ENCODE results near the gene NUBPL. TPM values are rescaled to one million over a fixed set of nuclear protein-coding genes. Genes with fewer than 3 reads are reported as not detected.

Gene NUBPL
- total RNA-seq, 1 experiment from 2014 or later, result 5.7 TPM

DNA sequence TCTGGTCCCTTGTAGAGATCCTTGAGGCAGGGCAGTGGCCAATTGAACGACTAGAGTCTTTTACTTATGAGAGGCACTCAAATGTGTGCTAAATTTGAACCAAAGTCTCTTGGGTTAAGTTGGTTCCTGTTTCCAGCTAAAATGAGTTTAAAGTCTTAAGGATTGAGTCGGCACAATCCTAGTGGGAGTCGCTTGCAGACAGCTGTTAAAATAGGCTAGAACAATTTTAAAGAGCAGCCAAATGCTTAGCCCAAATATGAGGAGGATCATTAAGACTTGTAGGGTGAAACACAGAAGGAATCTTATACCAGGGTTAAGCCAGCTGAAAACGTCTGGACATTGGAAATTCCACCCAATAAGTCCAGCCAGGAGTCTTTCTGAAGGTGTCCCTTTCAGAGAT is 216.1 kb downstream of the NUBPL start:
- peaks cover 9% of the 10 kb centered on the region; the same call in 1 of the 2 replicates for H3K9me3 ChIP-seq (ENCODE audit: control insufficient read depth, insufficient read depth, low read depth, low read length)
- in situ Hi-C loops (cut with HindIII; ENCODE audit: low pct_unique_long_range_greater_than_20kb, low sequenced_read_pairs) (no loop called here), intact Hi-C loops (cut with micrococcal nuclease; ENCODE audit: unreplicated experiment) (no loop called here)
- BruUV-seq (replicated peaks), result no TSS peak
- CTCF ChIA-PET, result no interaction called here
- DNase-seq (ENCODE audit: low read depth, low spot score), result no peak
- H3K27ac ChIP-seq (ENCODE audit: low read length), result no peak overlapping the region
- no peak for TF ChIP-seq SIN3A (IDR thresholded peaks at IDR 0.05; ENCODE audit: borderline replicate concordance, insufficient read depth, low read depth, low read length)
- TF ChIP-seq TCF7L2 (IDR thresholded peaks at IDR 0.05; ENCODE audit: low read depth, low read length), result no peak
- no peak for TF ChIP-seq POLR2AphosphoS5 (IDR thresholded peaks at IDR 0.05; ENCODE audit: low read depth, low read length)
- TF ChIP-seq, protein P1, sequence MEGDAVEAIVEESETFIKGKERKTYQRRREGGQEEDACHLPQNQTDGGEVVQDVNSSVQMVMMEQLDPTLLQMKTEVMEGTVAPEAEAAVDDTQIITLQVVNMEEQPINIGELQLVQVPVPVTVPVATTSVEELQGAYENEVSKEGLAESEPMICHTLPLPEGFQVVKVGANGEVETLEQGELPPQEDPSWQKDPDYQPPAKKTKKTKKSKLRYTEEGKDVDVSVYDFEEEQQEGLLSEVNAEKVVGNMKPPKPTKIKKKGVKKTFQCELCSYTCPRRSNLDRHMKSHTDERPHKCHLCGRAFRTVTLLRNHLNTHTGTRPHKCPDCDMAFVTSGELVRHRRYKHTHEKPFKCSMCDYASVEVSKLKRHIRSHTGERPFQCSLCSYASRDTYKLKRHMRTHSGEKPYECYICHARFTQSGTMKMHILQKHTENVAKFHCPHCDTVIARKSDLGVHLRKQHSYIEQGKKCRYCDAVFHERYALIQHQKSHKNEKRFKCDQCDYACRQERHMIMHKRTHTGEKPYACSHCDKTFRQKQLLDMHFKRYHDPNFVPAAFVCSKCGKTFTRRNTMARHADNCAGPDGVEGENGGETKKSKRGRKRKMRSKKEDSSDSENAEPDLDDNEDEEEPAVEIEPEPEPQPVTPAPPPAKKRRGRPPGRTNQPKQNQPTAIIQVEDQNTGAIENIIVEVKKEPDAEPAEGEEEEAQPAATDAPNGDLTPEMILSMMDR (IDR thresholded peaks at IDR 0.05), result no peak
- TF ChIP-seq, protein P2, sequence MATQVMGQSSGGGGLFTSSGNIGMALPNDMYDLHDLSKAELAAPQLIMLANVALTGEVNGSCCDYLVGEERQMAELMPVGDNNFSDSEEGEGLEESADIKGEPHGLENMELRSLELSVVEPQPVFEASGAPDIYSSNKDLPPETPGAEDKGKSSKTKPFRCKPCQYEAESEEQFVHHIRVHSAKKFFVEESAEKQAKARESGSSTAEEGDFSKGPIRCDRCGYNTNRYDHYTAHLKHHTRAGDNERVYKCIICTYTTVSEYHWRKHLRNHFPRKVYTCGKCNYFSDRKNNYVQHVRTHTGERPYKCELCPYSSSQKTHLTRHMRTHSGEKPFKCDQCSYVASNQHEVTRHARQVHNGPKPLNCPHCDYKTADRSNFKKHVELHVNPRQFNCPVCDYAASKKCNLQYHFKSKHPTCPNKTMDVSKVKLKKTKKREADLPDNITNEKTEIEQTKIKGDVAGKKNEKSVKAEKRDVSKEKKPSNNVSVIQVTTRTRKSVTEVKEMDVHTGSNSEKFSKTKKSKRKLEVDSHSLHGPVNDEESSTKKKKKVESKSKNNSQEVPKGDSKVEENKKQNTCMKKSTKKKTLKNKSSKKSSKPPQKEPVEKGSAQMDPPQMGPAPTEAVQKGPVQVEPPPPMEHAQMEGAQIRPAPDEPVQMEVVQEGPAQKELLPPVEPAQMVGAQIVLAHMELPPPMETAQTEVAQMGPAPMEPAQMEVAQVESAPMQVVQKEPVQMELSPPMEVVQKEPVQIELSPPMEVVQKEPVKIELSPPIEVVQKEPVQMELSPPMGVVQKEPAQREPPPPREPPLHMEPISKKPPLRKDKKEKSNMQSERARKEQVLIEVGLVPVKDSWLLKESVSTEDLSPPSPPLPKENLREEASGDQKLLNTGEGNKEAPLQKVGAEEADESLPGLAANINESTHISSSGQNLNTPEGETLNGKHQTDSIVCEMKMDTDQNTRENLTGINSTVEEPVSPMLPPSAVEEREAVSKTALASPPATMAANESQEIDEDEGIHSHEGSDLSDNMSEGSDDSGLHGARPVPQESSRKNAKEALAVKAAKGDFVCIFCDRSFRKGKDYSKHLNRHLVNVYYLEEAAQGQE (IDR thresholded peaks at IDR 0.05; ENCODE audit: insufficient read depth in 1 of 2, low read depth in 2 of 2, low read length in 1 of 2), result no peak
- H3K4me1 ChIP-seq (ENCODE audit: control insufficient read depth, insufficient read depth, low read length), result no peaks in the 10 kb centered on the region
- H3K27me3 ChIP-seq (ENCODE audit: control insufficient read depth, insufficient read depth, low read length), result no peaks in the 10 kb centered on the region
- POLR2A ChIA-PET, result no interaction called here
- H3K36me3 ChIP-seq (ENCODE audit: control insufficient read depth, insufficient read depth, low read length), result no peaks in the 10 kb centered on the region
- no peak for ATAC-seq
- no peak overlapping the region for H3K4me3 ChIP-seq (ENCODE audit: low read depth in 2 of 2, low read length in 2 of 2)

DNA sequence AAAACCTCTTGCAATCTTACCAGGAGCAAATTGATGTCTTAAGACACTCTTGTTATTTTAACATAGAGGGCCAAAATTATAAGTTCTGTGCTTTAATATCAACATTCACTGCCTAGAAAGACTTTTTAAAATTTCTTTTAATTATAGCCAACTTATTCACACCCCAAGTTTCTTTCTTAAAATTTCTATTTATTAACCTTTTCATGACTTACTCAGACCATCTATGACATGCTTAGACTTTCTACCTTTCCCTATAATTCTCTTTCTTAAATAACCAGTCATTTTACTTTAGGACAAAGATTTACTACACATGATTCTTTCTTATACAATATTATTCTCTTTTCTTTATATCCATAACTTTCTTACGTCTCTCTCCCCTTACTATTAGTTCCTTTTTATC is 220.4 kb downstream of the NUBPL start:
- Histone ChIP-seq H3K9me3 (ENCODE audit: control insufficient read depth, insufficient read depth, low read depth, low read length) (peaks cover 9% of the 10 kb centered on the region; the same call in 1 of the 2 replicates), H3K27me3 (ENCODE audit: control insufficient read depth, insufficient read depth, low read length) (no peaks in the 10 kb centered on the region), H3K4me1 (ENCODE audit: control insufficient read depth, insufficient read depth, low read length) (no peaks in the 10 kb centered on the region), H3K36me3 (ENCODE audit: control insufficient read depth, insufficient read depth, low read length) (no peaks in the 10 kb centered on the region), H3K27ac (ENCODE audit: low read length) (no peak overlapping the region), H3K4me3 (ENCODE audit: low read depth in 2 of 2, low read length in 2 of 2) (no peak overlapping the region)
- intact Hi-C loops (cut with micrococcal nuclease; ENCODE audit: unreplicated experiment) (no loop called here), in situ Hi-C loops (cut with HindIII; ENCODE audit: low pct_unique_long_range_greater_than_20kb, low sequenced_read_pairs) (no loop called here)
- CTCF ChIA-PET, result no interaction called here
- TF ChIP-seq, protein P1 (IDR thresholded peaks at IDR 0.05), result no peak
- TF ChIP-seq SIN3A (IDR thresholded peaks at IDR 0.05; ENCODE audit: borderline replicate concordance, insufficient read depth, low read depth, low read length), result no peak
- TF ChIP-seq POLR2AphosphoS5 (IDR thresholded peaks at IDR 0.05; ENCODE audit: low read depth, low read length), result no peak
- no peak for TF ChIP-seq TCF7L2 (IDR thresholded peaks at IDR 0.05; ENCODE audit: low read depth, low read length)
- TF ChIP-seq, protein P2 (IDR thresholded peaks at IDR 0.05; ENCODE audit: insufficient read depth in 1 of 2, low read depth in 2 of 2, low read length in 1 of 2), result no peak
- BruUV-seq (replicated peaks), result no TSS peak
- no peak for DNase-seq (ENCODE audit: low read depth, low spot score)
- POLR2A ChIA-PET, result no interaction called here
- ATAC-seq, result no peak
